H1 (cell line): Measurements from ENCODE around the gene KANSL3. TPM values are rescaled to one million over a fixed set of nuclear protein-coding genes. Genes with fewer than 3 reads are reported as not detected.

Experiments
- CTCF ChIA-PET: fragments of 300-600 bp; sonication (Branson Sonifier 250); formaldehyde crosslinking; loops from one replicate; lab custom pipeline; 2021; ENCODE audit not compliant: partially characterized antibody; lab: Charles Lee
- POLR2A ChIA-PET: fragments of 300-600 bp; sonication (Branson Sonifier 250); formaldehyde crosslinking; loops from one replicate; lab custom pipeline; 2021; ENCODE audit warnings: inconsistent platforms; ENCODE audit not compliant: partially characterized antibody; lab: Charles Lee
- DNase-seq, 2 experiments: peaks; one replicate each; pipeline versions ENCODE4 v3.0.0 to v3.0.0-alpha.2; 2010 to 2022; ENCODE audit warnings: low spot score in 2 of 2, low read depth in 1 of 2, mixed read lengths in 1 of 2
- FAIRE-seq: peaks from 2 replicates; lab custom pipeline; 2011; peaks lifted over from hg19 to GRCh38; lab: Jason Lieb, UNC
- H2AFZ ChIP-seq: 2 replicates; pipeline ENCODE4 v1.8.1; 2012; ENCODE audit warnings: low read length, inconsistent platforms
- H2AK5ac ChIP-seq: 2 replicates; pipeline ENCODE4 v1.6.1; 2013; ENCODE audit warnings: low read depth, low read length
- H2BK120ac ChIP-seq: replicated peaks from 2 replicates; pipeline ENCODE3; 2013; ENCODE audit warnings: low read depth, low read length, inconsistent platforms
- H2BK12ac ChIP-seq: 2 replicates; pipeline ENCODE4 v1.6.1; 2013; ENCODE audit warnings: low read depth, low read length
- H2BK15ac ChIP-seq: 2 replicates; pipeline ENCODE4 v1.6.1; 2013; ENCODE audit warnings: low read length
- H2BK20ac ChIP-seq: 2 replicates; pipeline ENCODE4 v1.6.1; 2013; ENCODE audit warnings: low read length
- H2BK5ac ChIP-seq: 2 replicates; pipeline ENCODE4 v1.6.1; 2013; ENCODE audit warnings: low read depth, low read length
- H3K14ac ChIP-seq: 2 replicates; pipeline ENCODE4 v1.6.1; 2013; ENCODE audit warnings: inconsistent platforms; ENCODE audit not compliant: insufficient read length
- H3K18ac ChIP-seq: 2 replicates; pipeline ENCODE4 v1.6.1; 2013; ENCODE audit warnings: low read length; ENCODE audit errors: extremely low read depth
- H3K23ac ChIP-seq: 2 replicates; pipeline ENCODE4 v1.6.1; 2013; ENCODE audit warnings: inconsistent platforms; ENCODE audit not compliant: insufficient read length
- H3K23me2 ChIP-seq: 2 replicates; pipeline ENCODE4 v1.6.1; 2013; ENCODE audit warnings: low read depth, low read length
- H3K27ac ChIP-seq: 2 replicates; pipeline ENCODE4 v1.6.1; 2011; ENCODE audit warnings: low read depth, low read length, inconsistent platforms
- H3K27me3 ChIP-seq, 4 experiments: replicated peaks in 1 of 4; 1 replicate in 1 of 4; 2 replicates in 3 of 4; pipeline versions ENCODE4 v1.6.1 to v1.8.1; 2011 to 2013; ENCODE audit warnings: low read length in 3 of 4, mild to moderate bottlenecking in 3 of 4, inconsistent platforms in 2 of 4, mixed read lengths in 2 of 4, moderate library complexity in 1 of 4; ENCODE audit not compliant: control insufficient read depth in 3 of 4, insufficient read depth in 3 of 4; ENCODE audit errors: extremely low read depth in 1 of 4
- H3K36me3 ChIP-seq, 4 experiments: 2 replicates each; pipeline versions ENCODE4 v1.6.1 to v1.8.1; 2011 to 2013; ENCODE audit warnings: mild to moderate bottlenecking in 4 of 4, low read length in 3 of 4, moderate library complexity in 2 of 4, control low read depth in 1 of 4, inconsistent platforms in 1 of 4; ENCODE audit not compliant: insufficient read depth in 4 of 4, control insufficient read depth in 2 of 4
- H3K4ac ChIP-seq: replicated peaks from 2 replicates; pipeline ENCODE3; 2013; ENCODE audit warnings: low read length, low read depth, mixed read lengths, inconsistent platforms; ENCODE audit not compliant: insufficient read length
- H3K4me1 ChIP-seq, 4 experiments: replicated peaks in 1 of 4; 1 replicate in 1 of 4; 2 replicates in 3 of 4; pipeline versions ENCODE4 v1.6.1 to v1.8.1; 2011 to 2013; ENCODE audit warnings: low read length in 3 of 4, inconsistent platforms in 2 of 4, mixed read lengths in 1 of 4; ENCODE audit not compliant: insufficient read depth in 4 of 4, control insufficient read depth in 3 of 4
- H3K4me2 ChIP-seq, 2 experiments: 2 replicates each; pipeline versions ENCODE4 v1.6.1 to v1.8.1; 2011 to 2013; ENCODE audit warnings: low read depth in 2 of 2, low read length in 2 of 2, control low read depth in 1 of 2, inconsistent platforms in 1 of 2, mild to moderate bottlenecking in 1 of 2; ENCODE audit not compliant: insufficient read depth in 1 of 2
- H3K4me3 ChIP-seq, 4 experiments: fragments of 200-600, 300-600 bp in 1 of 4; sonication (generic), shearing (Covaris generic), sonication (Bioruptor Twin) in 1 of 4; 2 replicates each; pipeline versions ENCODE4 v1.5.1 to v1.8.1; 2011 to 2016; ENCODE audit warnings: low read length in 4 of 4, low read depth in 3 of 4, control low read depth in 2 of 4, inconsistent platforms in 2 of 4, mild to moderate bottlenecking in 2 of 4, mixed read lengths in 1 of 4, moderate library complexity in 1 of 4; ENCODE audit not compliant: insufficient read depth in 2 of 4; ENCODE audit errors: extremely low read depth in 1 of 4
- H3K56ac ChIP-seq: replicated peaks from 2 replicates; pipeline ENCODE3; 2013; ENCODE audit warnings: low read depth, mild to moderate bottlenecking, mixed read lengths, low read length, inconsistent platforms; ENCODE audit not compliant: insufficient read length
- H3K79me1 ChIP-seq: 2 replicates; pipeline ENCODE4 v1.6.1; 2013; ENCODE audit warnings: low read depth, low read length, control low read depth
- H3K79me2 ChIP-seq, 2 experiments: 2 replicates each; pipeline versions ENCODE4 v1.6.1 to v1.8.1; 2012 to 2013; ENCODE audit warnings: low read length in 2 of 2, mild to moderate bottlenecking in 2 of 2, inconsistent platforms in 1 of 2; ENCODE audit not compliant: insufficient read depth in 2 of 2, control insufficient read depth in 1 of 2
- H3K9ac ChIP-seq, 4 experiments: replicated peaks in 1 of 4; 1 replicate in 1 of 4; 2 replicates in 3 of 4; pipeline versions ENCODE4 v1.6.1 to v1.8.1; 2011 to 2013; ENCODE audit warnings: low read depth in 3 of 4, low read length in 3 of 4, control low read depth in 2 of 4, mild to moderate bottlenecking in 2 of 4, moderate library complexity in 2 of 4, inconsistent platforms in 1 of 4; ENCODE audit errors: extremely low read depth in 1 of 4
- H3K9me3 ChIP-seq, 2 experiments: 2 replicates each; pipeline versions ENCODE4 v1.6.1 to v1.8.1; 2012 to 2013; ENCODE audit warnings: mild to moderate bottlenecking in 2 of 2, moderate library complexity in 2 of 2, control low read depth in 1 of 2, inconsistent platforms in 1 of 2, low read depth in 1 of 2, low read length in 1 of 2, mixed read lengths in 1 of 2; ENCODE audit not compliant: insufficient read depth in 2 of 2
- H4K20me1 ChIP-seq, 2 experiments: replicated peaks in 1 of 2; 2 replicates each; pipeline versions ENCODE3 to v1.8.1; 2011 to 2013; ENCODE audit warnings: inconsistent platforms in 2 of 2, low read length in 2 of 2, mild to moderate bottlenecking in 1 of 2; ENCODE audit not compliant: insufficient read depth in 2 of 2, control insufficient read depth in 1 of 2
- H4K5ac ChIP-seq: 2 replicates; pipeline ENCODE4 v1.6.1; 2013; ENCODE audit warnings: low read length, low read depth, mixed read lengths, inconsistent platforms; ENCODE audit not compliant: insufficient read length
- H4K8ac ChIP-seq: 2 replicates; pipeline ENCODE4 v1.8.0; 2013; ENCODE audit warnings: mild to moderate bottlenecking, moderate library complexity, low read length, inconsistent platforms; ENCODE audit not compliant: insufficient read depth; ENCODE audit errors: extremely low read depth
- H4K91ac ChIP-seq: replicated peaks from 2 replicates; pipeline ENCODE3; 2013; ENCODE audit warnings: low read length, mixed read lengths, inconsistent platforms; ENCODE audit not compliant: insufficient read length
- ASH2L ChIP-seq: fragments of 200-600, 300-600 bp; sonication (generic); IDR thresholded peaks from one replicate; pipeline ENCODE4 v1.7.1; 2017; ENCODE audit warnings: low read length
- E2F6 ChIP-seq: IDR thresholded peaks from 2 replicates; pipeline ENCODE4 v1.6.1; 2012; ENCODE audit warnings: inconsistent platforms
- MAFK ChIP-seq: IDR thresholded peaks from 2 replicates; pipeline ENCODE4 v1.6.1; 2012; ENCODE audit warnings: low read depth, mild to moderate bottlenecking, improper control_type of control experiment, low read length
- RNF2 ChIP-seq: fragments of 200-900, 300-1000 bp; sonication (generic); IDR thresholded peaks from 2 replicates; pipeline ENCODE4 v1.7.1; 2016; ENCODE audit warnings: borderline replicate concordance, low read depth, mild to moderate bottlenecking, antibody characterized with exemption, low read length; ENCODE audit not compliant: poor library complexity, severe bottlenecking; ENCODE audit errors: missing control alignments
- SAP30 ChIP-seq: fragments of 300-600 bp; sonication (generic); IDR thresholded peaks from 2 replicates; pipeline ENCODE4 v1.7.1; 2012; ENCODE audit warnings: low read length, moderate library complexity, mild to moderate bottlenecking, inconsistent platforms; ENCODE audit not compliant: insufficient read depth, insufficient replicate concordance
- SP2 ChIP-seq: IDR thresholded peaks from 2 replicates; pipeline ENCODE4 v1.6.1; 2012; ENCODE audit warnings: mild to moderate bottlenecking, low read length, inconsistent platforms
- WGBS, 2 experiments: shearing (Covaris generic) in 1 of 2; methylation state at CpG; one replicate each; pipeline versions ENCODE4 v1.1.6 to v1.1.7; 2013 to 2015; ENCODE audit warnings: low lambda C conversion rate in 2 of 2, mixed read lengths in 2 of 2, inconsistent platforms in 1 of 2, low coverage in 1 of 2, missing lambda C conversion rate in 1 of 2; ENCODE audit not compliant: insufficient replicate concordance in 2 of 2, insufficient coverage in 1 of 2, insufficient read length in 1 of 2; ENCODE audit errors: extremely low coverage in 1 of 2, missing lambda C conversion rate in 1 of 2; 5-methylcytosine and 5-hydroxymethylcytosine counted together
- polyA plus RNA-seq, 7 experiments: library from polyadenylated mRNA; depleted of rRNA in 3 of 7; stranded (reverse) in 5 of 7; unstranded in 2 of 7; fragments of >200 nt in 5 of 7; fragments of 200-250 nt in 2 of 7; gene quantifications; 1 replicate in 5 of 7; 2 replicates in 1 of 7; 4 replicates in 1 of 7; pipeline versions ENCODE4 v1.2.1 to v1.2.3, GENCODE V29; 2011 to 2013; ENCODE audit warnings: missing spikeins in 2 of 7, mixed read lengths in 2 of 7
- total RNA-seq: library from RNA; stranded (reverse); fragmentation: NEBNext Ultra II Directional; extraction: Animal tissue kit (Norgen Biotek cat#: 25700); gene quantifications from 2 replicates; pipeline ENCODE4 v1.2.1, GENCODE V29; 2021

Gene KANSL3
- total and polyA plus RNA-seq, 2 of the 8 experiments (the other 6 are each of a cell fraction or from before 2014, with no cell fraction given), result 19.8 to 31.4 TPM

DNA sequence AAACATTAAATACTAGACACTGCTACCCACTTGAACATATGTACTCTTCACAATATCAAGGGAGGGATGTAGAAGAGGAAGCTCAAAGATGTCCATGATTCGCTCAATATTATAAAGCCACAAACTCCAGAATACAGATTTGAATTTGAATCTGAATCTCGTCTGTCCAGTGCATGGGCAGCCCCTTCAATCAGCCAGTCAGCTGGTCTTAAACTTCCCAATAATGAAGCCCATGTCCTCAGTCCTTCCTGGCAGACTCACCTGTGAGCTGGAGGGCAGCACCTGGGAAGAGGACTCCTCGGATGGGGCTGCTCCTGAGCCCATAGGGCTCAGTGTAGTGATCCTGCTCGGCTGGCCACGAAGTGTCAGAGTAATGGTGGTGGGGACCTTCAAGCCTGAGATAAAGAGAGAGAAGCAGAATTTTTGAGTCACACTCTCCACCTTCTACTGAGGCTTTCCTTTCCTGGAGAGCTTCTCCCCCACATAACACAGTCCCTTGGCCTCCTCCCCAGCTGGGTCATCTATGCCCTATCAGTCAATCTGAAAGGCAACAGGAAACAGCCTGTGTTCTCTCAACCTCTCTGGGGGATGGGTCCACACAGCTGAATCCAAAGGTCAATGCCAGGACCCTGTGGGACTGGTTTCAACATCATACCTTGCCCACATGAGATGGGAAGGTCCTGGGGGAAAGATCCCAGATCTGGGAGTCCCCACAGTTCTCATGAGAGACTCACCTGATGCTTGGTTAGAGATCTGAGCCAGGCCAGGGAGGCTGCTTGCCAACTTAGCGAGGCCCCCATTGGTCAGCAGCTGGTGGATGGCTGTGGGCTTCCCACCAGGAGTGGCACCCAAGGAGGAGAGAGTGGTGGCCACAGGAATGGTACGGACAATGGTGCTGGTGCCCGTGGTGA, 36.5 kb downstream of the KANSL3 start:
- Histone ChIP-seq H2BK120ac (no peak overlapping the region), H2BK20ac (no peak overlapping the region), H2AFZ (no peak overlapping the region), H3K27me3 (no peaks in the 10 kb centered on the region), H3K4me2 (no peak overlapping the region), H3K23ac (no peak overlapping the region), H4K91ac (no peak overlapping the region), H3K56ac (no peak overlapping the region), H4K8ac (no peak overlapping the region; the same call in 1 of the 2 replicates), H3K14ac (no peak overlapping the region), H4K20me1 (peaks cover 2% of the 10 kb centered on the region in 2 experiments), H3K18ac (no peak overlapping the region), H3K4ac (no peak overlapping the region), H2BK15ac (no peak overlapping the region), H2AK5ac (no peak overlapping the region), H3K79me2 (no peaks in the 10 kb centered on the region), H2BK5ac (no peak overlapping the region), H3K4me1 (no peaks in the 10 kb centered on the region; a peak in 1 of 7 replicates), H3K36me3 (peaks cover 14 to 84% (median 55%) of the 10 kb centered on the region in 4 experiments; a peak in 7 of 8 replicates), H3K9ac (no peak overlapping the region), H2BK12ac (no peak overlapping the region), H3K23me2 (no peaks in the 10 kb centered on the region), H3K9me3 (no peaks in the 10 kb centered on the region), H3K27ac (no peak overlapping the region), H3K4me3 (no peak overlapping the region), H3K79me1 (no peaks in the 10 kb centered on the region), H4K5ac (no peak overlapping the region)
- FAIRE-seq, result no peak
- DNase-seq, result no peak
- TF ChIP-seq E2F6 (no peak), ASH2L (no peak), MAFK (no peak), SAP30 (no peak), SP2 (no peak), RNF2 (no peak)
- WGBS, 2 experiments, result 91% methylated on average over 8 of the region's 8 CpGs; no CpG with 5 or more reads in 1 of the 2 experiments
- ChIA-PET POLR2A (interaction anchor here (0.6 to 1.0 kb wide), 2 partner anchors 19 to 265 kb away, joined by 3 to 4 read pairs; no protein-coding TSS in a partner anchor), CTCF (interaction anchor here (1.0 to 1.4 kb wide), 7 partner anchors 8 to 199 kb away, joined by 3 to 4 read pairs (median 3); no protein-coding TSS in a partner anchor)
